H1 (cell line): Measurements from ENCODE around the gene AGBL4. TPM values are rescaled to one million over a fixed set of nuclear protein-coding genes. Genes with fewer than 3 reads are reported as not detected.

Experiments
- CBX8 ChIP-seq: fragments of 300-800, 300-1000 bp; sonication (generic); IDR thresholded peaks from 2 replicates; pipeline ENCODE4 v1.7.1; 2016; ENCODE audit warnings: low read depth, low read length, borderline replicate concordance
- NRF1 ChIP-seq: IDR thresholded peaks from 2 replicates; pipeline ENCODE4 v1.6.1; 2011; ENCODE audit warnings: mild to moderate bottlenecking, low read depth, low read length, improper control_type of control experiment
- RNF2 ChIP-seq: fragments of 200-900, 300-1000 bp; sonication (generic); IDR thresholded peaks from 2 replicates; pipeline ENCODE4 v1.7.1; 2016; ENCODE audit warnings: borderline replicate concordance, low read depth, mild to moderate bottlenecking, antibody characterized with exemption, low read length; ENCODE audit not compliant: poor library complexity, severe bottlenecking; ENCODE audit errors: missing control alignments
- polyA plus RNA-seq, 7 experiments: library from polyadenylated mRNA; depleted of rRNA in 3 of 7; stranded (reverse) in 5 of 7; unstranded in 2 of 7; fragments of >200 nt in 5 of 7; fragments of 200-250 nt in 2 of 7; gene quantifications; 1 replicate in 5 of 7; 2 replicates in 1 of 7; 4 replicates in 1 of 7; pipeline versions ENCODE4 v1.2.1 to v1.2.3, GENCODE V29; 2011 to 2013; ENCODE audit warnings: missing spikeins in 2 of 7, mixed read lengths in 2 of 7
- total RNA-seq: library from RNA; stranded (reverse); fragmentation: NEBNext Ultra II Directional; extraction: Animal tissue kit (Norgen Biotek cat#: 25700); gene quantifications from 2 replicates; pipeline ENCODE4 v1.2.1, GENCODE V29; 2021

AGBL4 gene
- total and polyA plus RNA-seq, 2 of the 8 experiments (the other 6 are each of a cell fraction or from before 2014, with no cell fraction given) = 0.41 to 0.45 TPM

- TF ChIP-seq CBX8 (no peak), NRF1 (no peak), RNF2 (no peak)
Observed at GRCh38 chr1:48493041-48493440, 1530.7 kb downstream of the AGBL4 start (continued).
